Activated T-cell treated with anti-CD3 and anti-CD28 coated beads, Interleukin-2, amount 50 U/mL, for 72 hours (primary cell): ENCODE results near the gene ICE2. TPM values are rescaled to one million over a fixed set of nuclear protein-coding genes. Genes with fewer than 3 reads are reported as not detected.
"Not testable (repeated sequence)": the region's sequence is repeated elsewhere in the genome, so short reads cannot be mapped to it uniquely, and the experiment has no call there.

Experiments used
- ATAC-seq, 2 donors: fragments of 150-1000 bp; cut with Tn5 transposase; replicated peaks in 1 of 2; 2 replicates each; pipeline ENCODE4 v1.10.0; 2021; ENCODE audit warnings: moderate library complexity in 2 of 2, mild to moderate bottlenecking in 1 of 2
- DNase-seq, 2 donors: peaks; one replicate each; pipeline ENCODE4 v3.0.0; 2021 to 2022; ENCODE audit warnings: mixed read lengths in 1 of 2
- H3K27ac Mint-ChIP-seq: one replicate; pipeline ENCODE4 v1.8.0; 2022; ENCODE audit warnings: mild to moderate bottlenecking, moderate library complexity, mixed read lengths
- H3K27me3 Mint-ChIP-seq: one replicate; pipeline ENCODE4 v1.8.0; 2022; ENCODE audit warnings: low read depth, mixed read lengths
- H3K36me3 Mint-ChIP-seq, 2 donors: one replicate each; pipeline ENCODE4 v1.8.0; 2022; ENCODE audit warnings: mixed read lengths in 2 of 2, mild to moderate bottlenecking in 1 of 2; ENCODE audit not compliant: insufficient read depth in 2 of 2
- H3K4me1 Mint-ChIP-seq: one replicate; pipeline ENCODE4 v1.8.0; 2022; ENCODE audit warnings: low read depth, mixed read lengths
- H3K4me3 Mint-ChIP-seq, 2 donors: one replicate each; pipeline ENCODE4 v1.8.0; 2022; ENCODE audit warnings: mild to moderate bottlenecking in 2 of 2, mixed read lengths in 2 of 2, moderate library complexity in 2 of 2
- H3K9me3 Mint-ChIP-seq, 2 donors: one replicate each; pipeline ENCODE4 v1.8.0; 2022; ENCODE audit warnings: mixed read lengths in 2 of 2
- total RNA-seq, 2 donors: library from RNA; stranded (reverse); gene quantifications; one replicate each; pipeline ENCODE4 v1.2.3, GENCODE V29; 2022

Gene ICE2
- total RNA-seq, 2 donors from 2014 or later = 81.5 to 91.7 TPM

DNA sequence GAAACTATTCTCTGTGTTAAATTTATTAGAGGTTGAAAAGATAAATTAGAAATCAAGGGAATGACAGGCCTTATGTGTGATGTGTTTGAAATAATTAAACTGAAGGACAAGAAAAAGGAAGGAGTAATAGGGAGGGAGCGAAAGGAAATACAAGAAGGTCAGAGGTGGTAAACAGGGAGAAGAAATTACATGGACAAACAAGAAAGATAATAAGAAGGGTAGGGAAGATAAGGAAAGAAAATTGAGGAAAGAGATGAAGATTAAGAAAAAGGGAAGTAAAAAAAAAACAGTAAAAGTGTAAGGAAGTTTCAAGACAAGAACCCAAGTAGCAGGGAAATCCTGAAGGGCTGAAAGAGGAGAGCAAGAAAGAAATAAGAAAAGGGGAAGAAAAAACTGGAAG is 54.9 kb downstream of the ICE2 start:
- Mint-ChIP-seq H3K9me3 (no peaks in the 10 kb centered on the region), H3K4me1 (no peaks in the 10 kb centered on the region), H3K27ac (no peak overlapping the region), H3K4me3 (no peak overlapping the region), H3K36me3 (peaks cover 0 to 7% of the 10 kb centered on the region in 2 donors), H3K27me3 (no peaks in the 10 kb centered on the region)
- DNase-seq = no peak
- no peak for ATAC-seq

- DNase-seq (no peak), ATAC-seq (no peak)
- Mint-ChIP-seq H3K4me1 (no peaks in the 10 kb centered on the region), H3K36me3 (peaks cover 0 to 7% of the 10 kb centered on the region in 2 donors), H3K4me3 (no peak overlapping the region), H3K27me3 (no peaks in the 10 kb centered on the region), H3K27ac (no peak overlapping the region), H3K9me3 (no peaks in the 10 kb centered on the region)
Measured at GRCh38 chr15:60423537-60423936, 55.4 kb downstream of the ICE2 start.

DNA sequence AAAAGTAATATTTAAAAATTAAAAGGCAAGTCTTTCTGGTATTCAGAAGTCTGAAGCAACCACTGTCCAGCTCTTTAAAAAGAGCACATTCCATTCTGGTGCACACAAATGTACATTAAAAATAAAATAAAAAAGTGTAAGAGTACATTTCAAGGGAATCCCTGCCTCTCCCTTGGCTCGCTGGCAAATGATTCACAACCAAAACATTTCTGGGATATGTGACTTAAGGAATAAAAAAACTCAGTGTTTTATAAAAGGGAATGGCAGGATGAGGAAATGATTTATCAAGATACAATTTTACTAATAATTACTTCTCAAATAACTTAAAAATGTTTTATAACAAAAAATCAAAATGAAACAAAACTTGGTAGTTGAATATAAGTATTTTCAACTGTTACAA is 57.4 kb downstream of the ICE2 start:
- ATAC-seq = no peak
- no peaks in the 10 kb centered on the region for H3K4me1 Mint-ChIP-seq
- H3K9me3 Mint-ChIP-seq = no peaks in the 10 kb centered on the region
- peaks cover 0 to 7% of the 10 kb centered on the region in 2 donors for H3K36me3 Mint-ChIP-seq
- DNase-seq = no peak
- H3K4me3 Mint-ChIP-seq = no peak overlapping the region
- no peak overlapping the region for H3K27ac Mint-ChIP-seq
- no peaks in the 10 kb centered on the region for H3K27me3 Mint-ChIP-seq

DNA sequence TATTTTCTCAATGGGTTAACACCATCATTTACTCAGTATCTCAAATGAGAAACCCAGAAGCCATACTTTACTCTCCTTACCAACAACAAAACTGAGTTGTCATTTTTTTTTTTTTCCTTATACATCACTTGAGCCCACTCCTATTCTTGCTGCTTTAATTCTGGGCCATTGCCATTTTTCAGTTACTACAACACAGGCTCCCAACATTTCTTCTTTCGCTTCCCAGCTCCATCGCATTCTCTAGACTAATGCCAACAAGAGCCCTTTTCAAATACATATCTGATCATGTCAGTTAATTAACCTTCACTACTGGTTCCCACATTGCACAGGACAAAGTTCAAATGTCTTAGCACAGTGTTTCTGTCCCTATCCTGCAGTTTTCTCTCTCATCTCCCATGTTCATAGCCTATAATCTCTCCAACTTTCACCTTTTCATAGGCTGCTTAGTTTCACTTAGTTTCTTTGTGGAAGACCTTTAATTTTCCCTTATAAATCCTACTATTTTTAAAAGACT is 58.7 kb downstream of the ICE2 start:
- ATAC-seq = no peak
- Mint-ChIP-seq H3K27me3 (no peaks in the 10 kb centered on the region), H3K27ac (no peak overlapping the region), H3K9me3 (no peaks in the 10 kb centered on the region), H3K36me3 (peaks cover 0 to 7% of the 10 kb centered on the region in 2 donors), H3K4me3 (no peak overlapping the region), H3K4me1 (no peaks in the 10 kb centered on the region)
- DNase-seq = no peak

- Mint-ChIP-seq H3K36me3 (peaks cover 0 to 5% of the 10 kb centered on the region in 2 donors), H3K4me1 (no peaks in the 10 kb centered on the region), H3K27ac (no peak overlapping the region), H3K9me3 (no peaks in the 10 kb centered on the region), H3K4me3 (no peak overlapping the region), H3K27me3 (no peaks in the 10 kb centered on the region)
- ATAC-seq = no peak
- no peak for DNase-seq
Measured at GRCh38 chr15:60419753-60420152, 59.2 kb downstream of the ICE2 start.

DNA sequence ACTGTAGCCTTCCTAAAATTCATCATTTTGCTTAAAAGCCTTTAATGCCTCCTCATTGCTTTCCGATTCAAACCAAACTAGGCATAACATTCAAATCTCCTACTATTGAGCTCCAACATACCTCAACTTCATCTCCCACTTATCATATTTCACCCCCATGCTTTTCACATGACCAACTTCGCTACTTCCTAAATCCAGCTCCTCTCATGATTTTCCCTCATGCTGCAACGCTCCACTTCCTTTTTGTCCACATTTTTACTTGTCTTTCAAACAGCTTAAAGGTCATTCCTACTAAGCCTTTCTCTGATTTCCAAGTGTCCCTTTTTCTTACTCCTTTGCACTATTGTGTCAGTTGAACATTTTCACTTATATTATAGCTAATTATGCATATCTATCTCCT is 60.8 kb downstream of the ICE2 start:
- Mint-ChIP-seq H3K27me3 (no peaks in the 10 kb centered on the region), H3K9me3 (no peaks in the 10 kb centered on the region), H3K27ac (no peak overlapping the region), H3K4me1 (no peaks in the 10 kb centered on the region), H3K4me3 (no peak overlapping the region), H3K36me3 (peaks cover 0 to 2% of the 10 kb centered on the region in 2 donors)
- no peak for ATAC-seq
- DNase-seq = no peak

GRCh38 chr15:60417112-60417511 is 61.8 kb downstream of the ICE2 start:
- no peak for ATAC-seq
- Mint-ChIP-seq H3K4me1 (no peaks in the 10 kb centered on the region), H3K27me3 (no peaks in the 10 kb centered on the region), H3K9me3 (no peaks in the 10 kb centered on the region), H3K27ac (no peak overlapping the region), H3K36me3 (peaks cover 0 to 2% of the 10 kb centered on the region in 2 donors), H3K4me3 (no peak overlapping the region)
- DNase-seq = no peak

DNA sequence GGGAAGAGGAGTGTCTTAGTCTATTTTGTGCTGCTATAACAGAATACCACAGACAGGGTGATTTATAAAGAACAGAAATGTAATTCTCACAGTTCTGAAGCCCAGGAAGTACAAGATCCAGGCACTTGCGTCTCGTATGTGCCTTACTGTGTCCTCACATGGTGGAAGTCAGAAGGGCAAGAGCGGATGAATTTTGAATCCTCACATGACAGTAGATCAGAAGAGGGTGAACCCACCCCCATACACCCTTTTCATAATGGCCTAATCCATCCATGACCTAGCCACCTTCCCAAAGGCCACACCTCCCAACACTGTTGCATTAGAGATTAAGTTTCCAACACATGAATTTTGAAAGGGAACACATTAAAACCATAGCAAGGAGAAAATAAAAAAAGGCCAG is 62.5 kb downstream of the ICE2 start:
- Mint-ChIP-seq H3K9me3 (no peaks in the 10 kb centered on the region), H3K27ac (no peak overlapping the region), H3K4me1 (no peaks in the 10 kb centered on the region), H3K4me3 (no peak overlapping the region), H3K27me3 (no peaks in the 10 kb centered on the region), H3K36me3 (peaks cover 0 to 2% of the 10 kb centered on the region in 2 donors)
- ATAC-seq (no peak), DNase-seq (no peak)

DNA sequence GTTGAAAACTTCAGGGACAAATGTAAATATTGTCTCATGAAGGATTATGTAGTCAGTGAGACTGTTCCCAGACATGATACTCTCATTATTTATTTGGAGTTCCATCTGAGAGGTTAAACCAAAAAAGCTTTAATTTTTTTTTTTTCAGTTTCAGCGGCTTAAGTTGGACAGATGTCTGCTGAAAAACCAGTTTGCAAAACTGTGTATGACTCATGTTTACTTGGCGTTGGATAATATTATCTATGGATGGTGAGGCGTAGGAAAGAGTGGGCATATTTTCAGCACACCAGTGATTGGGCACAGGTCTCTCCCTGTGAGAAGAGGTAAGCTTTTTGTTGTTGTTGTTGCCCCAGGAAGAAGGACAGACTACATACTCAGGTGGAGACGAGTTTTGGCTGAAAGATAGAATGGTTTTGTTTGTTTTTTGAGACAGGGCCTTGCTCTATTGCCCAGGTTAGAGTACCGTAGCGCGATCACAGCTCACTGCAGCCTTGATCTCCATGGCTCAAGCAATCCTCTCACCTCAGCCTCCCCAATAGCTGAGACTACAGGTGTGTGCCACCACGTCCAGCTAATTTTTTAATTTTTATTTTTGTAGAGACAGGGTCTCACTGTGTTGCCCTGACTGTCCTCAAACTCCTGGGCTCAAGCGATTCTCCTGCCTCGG is 64.8 kb downstream of the ICE2 start:
- DNase-seq (no peak), ATAC-seq (no peak)
- H3K36me3 Mint-ChIP-seq = no peaks in the 10 kb centered on the region
- no peak overlapping the region for H3K27ac Mint-ChIP-seq
- H3K27me3 Mint-ChIP-seq = no peaks in the 10 kb centered on the region
- H3K4me3 Mint-ChIP-seq = no peak overlapping the region
- no peaks in the 10 kb centered on the region for H3K9me3 Mint-ChIP-seq
- peaks cover 2% of the 10 kb centered on the region for H3K4me1 Mint-ChIP-seq

DNA sequence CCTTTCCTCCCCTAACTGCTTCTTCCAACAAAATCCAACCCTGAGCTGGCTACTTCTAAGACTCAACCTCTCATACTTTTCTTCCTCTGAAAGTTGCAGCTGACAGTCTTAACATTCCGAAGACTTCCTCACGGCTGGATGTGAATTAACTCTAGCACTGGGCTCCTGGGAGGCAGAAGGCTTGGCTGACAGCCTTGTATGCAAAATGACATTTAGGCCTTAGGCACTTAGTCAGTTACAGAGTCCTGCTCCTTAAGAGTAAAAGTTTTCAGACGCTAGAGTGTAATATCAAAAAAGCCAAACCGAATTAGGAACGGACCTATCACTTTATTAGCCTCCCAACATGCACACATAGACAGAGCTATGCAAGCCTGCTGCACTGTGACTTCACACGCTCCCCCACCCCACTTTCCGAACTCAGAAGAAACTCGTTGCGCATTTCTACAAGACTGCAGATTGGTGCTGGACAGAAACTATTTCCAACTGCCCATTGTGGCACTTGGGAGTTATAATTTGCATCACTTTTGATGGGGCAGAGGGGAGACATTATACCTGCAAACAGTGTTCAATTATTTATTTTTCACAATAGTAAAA is 65.6 kb downstream of the ICE2 start:
- Mint-ChIP-seq H3K4me3 (no peak overlapping the region), H3K27ac (no peak overlapping the region), H3K36me3 (no peaks in the 10 kb centered on the region), H3K27me3 (no peaks in the 10 kb centered on the region), H3K4me1 (peaks cover 10% of the 10 kb centered on the region), H3K9me3 (no peaks in the 10 kb centered on the region)
- no peak for ATAC-seq
- no peak for DNase-seq

- H3K4me1 Mint-ChIP-seq = peaks cover 15% of the 10 kb centered on the region
- H3K36me3 Mint-ChIP-seq, H3K9me3 Mint-ChIP-seq, H3K4me3 Mint-ChIP-seq, ATAC-seq, H3K27ac Mint-ChIP-seq, H3K27me3 Mint-ChIP-seq, DNase-seq: not testable (repeated sequence)
Measured at GRCh38 chr15:60412807-60413206, 66.1 kb downstream of the ICE2 start.

- DNase-seq (no peak), ATAC-seq (no peak)
- Mint-ChIP-seq H3K27ac (no peak overlapping the region), H3K27me3 (no peaks in the 10 kb centered on the region), H3K4me1 (peaks cover 21% of the 10 kb centered on the region), H3K36me3 (no peaks in the 10 kb centered on the region), H3K4me3 (no peak overlapping the region), H3K9me3 (no peaks in the 10 kb centered on the region)
Measured at GRCh38 chr15:60411774-60412425, 67.0 kb downstream of the ICE2 start.

DNA sequence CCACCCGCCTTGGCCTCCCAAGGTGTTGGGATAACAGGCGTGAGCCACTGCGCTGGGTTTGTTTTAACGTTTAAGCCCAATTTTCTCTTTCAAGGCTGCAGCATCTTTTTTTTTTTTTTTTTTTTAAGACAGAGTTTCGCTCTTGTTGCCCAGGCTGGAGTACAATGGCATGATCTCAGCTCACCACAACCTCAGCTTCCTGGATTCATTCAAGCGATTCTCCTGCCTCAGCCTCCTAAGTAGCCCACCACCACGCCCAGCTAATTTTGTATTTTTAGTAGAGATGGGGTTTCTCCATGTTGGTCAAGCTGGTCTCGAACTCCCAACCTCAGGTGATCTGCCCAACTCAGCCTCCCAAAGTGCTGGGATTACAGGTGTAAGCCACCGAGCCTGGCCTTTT is 68.6 kb downstream of the ICE2 start:
- not testable (repeated sequence) for H3K27ac Mint-ChIP-seq, H3K36me3 Mint-ChIP-seq, H3K4me3 Mint-ChIP-seq, H3K27me3 Mint-ChIP-seq, ATAC-seq, DNase-seq, H3K9me3 Mint-ChIP-seq
- peaks cover 21% of the 10 kb centered on the region for H3K4me1 Mint-ChIP-seq
